Gastroesophageal sphincter (tissue), 3 donors: ENCODE results near the gene PEAK1.

Experiments used
- CTCF ChIP-seq, 4 experiments: fragments of 200-600 bp in 2 of 4; fragments of 450-650 bp in 2 of 4; sonication (generic) in 1 of 4; IDR thresholded peaks; one replicate each; pipeline ENCODE4 v1.5.1; 2017 to 2019; ENCODE audit warnings: antibody characterized with exemption in 4 of 4, mild to moderate bottlenecking in 2 of 4, moderate library complexity in 2 of 4
- EP300 ChIP-seq: sonication (generic); formaldehyde crosslinking; IDR thresholded peaks from one replicate; pipeline ENCODE4 v1.6.1; 2017; ENCODE audit warnings: antibody characterized with exemption, mild to moderate bottlenecking
- POLR2A ChIP-seq, 2 donors: fragments of 450-650 bp; IDR thresholded peaks; one replicate each; pipeline ENCODE4 v1.6.1; 2017; ENCODE audit warnings: antibody characterized with exemption in 2 of 2, mild to moderate bottlenecking in 2 of 2, moderate library complexity in 1 of 2
- POLR2AphosphoS5 ChIP-seq: sonication (generic); formaldehyde crosslinking; IDR thresholded peaks from one replicate; pipeline ENCODE4 v1.6.1; 2017; ENCODE audit warnings: antibody characterized with exemption

DNA sequence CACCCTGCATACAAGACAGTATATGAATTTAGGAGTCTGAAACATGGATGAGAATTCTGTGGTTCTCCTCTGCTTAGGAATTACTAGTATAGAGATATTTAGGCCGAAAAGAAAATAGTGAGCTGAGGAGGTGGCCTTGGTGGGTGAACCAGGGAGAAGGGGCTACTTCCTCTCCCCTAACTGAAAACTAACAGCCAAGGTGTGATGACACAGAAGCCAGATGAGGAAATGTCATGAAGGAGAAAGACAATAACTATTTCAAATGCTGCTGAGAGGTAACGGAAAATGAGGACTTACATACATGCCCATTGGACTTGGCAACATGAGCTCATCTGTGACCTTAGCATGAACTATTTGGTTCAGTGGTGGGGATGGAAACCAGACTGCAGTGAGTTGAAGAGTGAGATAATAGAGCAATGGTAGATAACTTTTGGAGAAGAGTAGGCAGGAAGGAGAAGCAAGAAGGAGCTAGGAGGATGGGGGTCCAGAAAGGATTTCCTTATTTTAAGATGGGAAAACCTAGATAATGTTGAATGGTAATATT lies 234.6 kb downstream of the PEAK1 start:
- TF ChIP-seq CTCF (IDR thresholded peaks at IDR 0.05) (no peak), POLR2A (IDR thresholded peaks at IDR 0.05) (no peak), EP300 (no peak), POLR2AphosphoS5 (no peak)
